OCI-LY1 (cell line): ENCODE results near the gene RANBP9.

Experiments used
- H2AFZ ChIP-seq: fragments of 200-600 bp; sonication (generic), shearing (Covaris generic); 2 replicates; pipeline ENCODE4 v1.6.0; 2014; ENCODE audit warnings: antibody characterized with exemption, mild to moderate bottlenecking, low read length
- H3F3A ChIP-seq: fragments of 200-600 bp; sonication (generic), shearing (Covaris generic); 2 replicates; pipeline ENCODE4 v1.6.0; 2014; ENCODE audit warnings: mild to moderate bottlenecking, antibody characterized with exemption, low read length, moderate library complexity; ENCODE audit not compliant: insufficient read depth
- H3K27ac ChIP-seq: fragments of 200-600 bp; sonication (generic); 2 replicates; pipeline ENCODE4 v1.5.1; 2014; ENCODE audit warnings: low read length, mixed run types, mild to moderate bottlenecking, low read depth; ENCODE audit not compliant: poor library complexity, severe bottlenecking
- H3K27me3 ChIP-seq: fragments of 200-600 bp; sonication (generic); 2 replicates; pipeline ENCODE4 v1.6.0; 2014; ENCODE audit warnings: antibody characterized with exemption, mild to moderate bottlenecking, low read length, moderate library complexity; ENCODE audit not compliant: insufficient read depth
- H3K36me3 ChIP-seq: fragments of 200-600 bp; sonication (generic); 2 replicates; pipeline ENCODE4 v1.6.1; 2014; ENCODE audit warnings: mild to moderate bottlenecking, antibody characterized with exemption, low read length, moderate library complexity, mixed read lengths; ENCODE audit not compliant: insufficient read depth
- H3K4me1 ChIP-seq: fragments of 200-600 bp; sonication (generic); 2 replicates; pipeline ENCODE4 v1.5.1; 2014; ENCODE audit warnings: mild to moderate bottlenecking, low read length, moderate library complexity; ENCODE audit not compliant: insufficient read depth, severe bottlenecking
- H3K4me2 ChIP-seq: fragments of 200-600 bp; sonication (generic), shearing (Covaris generic); 2 replicates; pipeline ENCODE4 v1.6.1; 2014; ENCODE audit warnings: low read length
- H3K4me3 ChIP-seq: fragments of 200-600 bp; sonication (generic); 2 replicates; pipeline ENCODE4 v1.5.1; 2014; ENCODE audit warnings: low read length, low read depth, mild to moderate bottlenecking, mixed read lengths; ENCODE audit not compliant: poor library complexity, severe bottlenecking
- H3K79me2 ChIP-seq: fragments of 200-600 bp; shearing (Covaris generic); 2 replicates; pipeline ENCODE4 v1.6.1; 2016; ENCODE audit warnings: mixed run types, low read length, mixed read lengths; ENCODE audit not compliant: insufficient read depth
- H3K9ac ChIP-seq: fragments of 200-600 bp; sonication (generic), shearing (Covaris generic); 2 replicates; pipeline ENCODE4 v1.6.1; 2014; ENCODE audit warnings: mild to moderate bottlenecking, low read length, mixed read lengths
- H3K9me2 ChIP-seq: fragments of 200-600 bp; sonication (generic), shearing (Covaris generic); 2 replicates; pipeline ENCODE4 v1.6.1; 2014; ENCODE audit warnings: low read depth, mild to moderate bottlenecking, low read length, mixed read lengths
- H3K9me3 ChIP-seq: fragments of 200-600 bp; shearing (Covaris generic); 2 replicates; pipeline ENCODE4 v1.6.1; 2014; ENCODE audit warnings: low read length, mixed read lengths
- H4K20me1 ChIP-seq: fragments of 200-600 bp; sonication (generic), shearing (Covaris generic); 2 replicates; pipeline ENCODE4 v1.6.0; 2016; ENCODE audit warnings: mild to moderate bottlenecking, low read length; ENCODE audit not compliant: insufficient read depth
- CTCF ChIP-seq: fragments of 200-600 bp; sonication (generic), shearing (Covaris generic); IDR thresholded peaks from 2 replicates; pipeline ENCODE4 v1.5.1; 2017; ENCODE audit warnings: mild to moderate bottlenecking, antibody characterized with exemption, low read length, moderate library complexity, mixed read lengths
- EZH2 ChIP-seq: fragments of 200-600 bp; sonication (generic), shearing (Covaris generic); IDR thresholded peaks from 2 replicates; pipeline ENCODE4 v1.8.0; 2017; ENCODE audit warnings: borderline replicate concordance, mixed run types, mild to moderate bottlenecking, antibody characterized with exemption, low read length, moderate library complexity, mixed read lengths

The RANBP9 gene

GRCh38 chr6:13629459-13630116 is 82.0 kb downstream of the RANBP9 start:
- Histone ChIP-seq H3F3A (no peaks in the 10 kb centered on the region), H2AFZ (no peak overlapping the region), H3K9ac (no peak overlapping the region), H3K36me3 (peaks cover 80% of the 10 kb centered on the region), H3K27me3 (no peaks in the 10 kb centered on the region), H3K9me3 (no peaks in the 10 kb centered on the region), H4K20me1 (no peaks in the 10 kb centered on the region), H3K4me1 (peaks cover 11% of the 10 kb centered on the region), H3K79me2 (no peaks in the 10 kb centered on the region), H3K27ac (peak overlapping the region; percentile 14), H3K4me3 (no peak overlapping the region), H3K9me2 (no peaks in the 10 kb centered on the region), H3K4me2 (no peak overlapping the region)
- TF ChIP-seq CTCF = no peak
- TF ChIP-seq EZH2 = no peak

GRCh38 chr6:13624871-13625288 is 86.8 kb downstream of the RANBP9 start:
- Histone ChIP-seq H3K36me3 (peaks cover 90% of the 10 kb centered on the region), H2AFZ (no peak overlapping the region), H4K20me1 (no peaks in the 10 kb centered on the region), H3K27ac (no peak overlapping the region), H3K4me1 (peaks cover 2% of the 10 kb centered on the region), H3K9me3 (no peaks in the 10 kb centered on the region), H3K9me2 (no peaks in the 10 kb centered on the region), H3K27me3 (no peaks in the 10 kb centered on the region), H3K79me2 (no peaks in the 10 kb centered on the region), H3F3A (peaks cover 12% of the 10 kb centered on the region; the same call in 1 of the 2 replicates), H3K4me2 (no peak overlapping the region), H3K9ac (no peak overlapping the region), H3K4me3 (no peak overlapping the region)
- TF ChIP-seq CTCF (peak; percentile 59), EZH2 (no peak)

- no peaks in the 10 kb centered on the region for H3K27me3 ChIP-seq
- peaks cover 53% of the 10 kb centered on the region for H3K36me3 ChIP-seq
- H3K79me2 ChIP-seq = peaks cover 16% of the 10 kb centered on the region
- H3K27ac ChIP-seq = peak overlapping the region; percentile 39
- peak overlapping the region; percentile 95 for H3K4me2 ChIP-seq
- no peaks in the 10 kb centered on the region for H4K20me1 ChIP-seq
- peak overlapping the region; percentile 95 for H3K4me3 ChIP-seq
- H3K4me1 ChIP-seq = peaks cover 42% of the 10 kb centered on the region
- H3F3A ChIP-seq = peaks cover 2% of the 10 kb centered on the region; the same call in 1 of the 2 replicates
- TF ChIP-seq EZH2 (no peak), CTCF (no peak; the same call in 1 of the 2 replicates)
- H3K9me2 ChIP-seq = no peaks in the 10 kb centered on the region
- no peaks in the 10 kb centered on the region for H3K9me3 ChIP-seq
- no peak overlapping the region; the same call in 1 of the 2 replicates for H3K9ac ChIP-seq
- no peak overlapping the region for H2AFZ ChIP-seq
Observed at GRCh38 chr6:13617066-13617465, 94.6 kb downstream of the RANBP9 start.
